ENCODE results near the gene IFT80. TPM values are rescaled to one million over a fixed set of nuclear protein-coding genes. Genes with fewer than 3 reads are reported as not detected.

IFT80 gene
- total RNA-seq, 2 donors from 2014 or later, result 44.1 to 61.4 TPM

GRCh38 chr3:160373655-160374054 lies 25.4 kb downstream of the IFT80 start:
- peaks cover 6% of the 10 kb centered on the region for H3K36me3 ChIP-seq

DNA sequence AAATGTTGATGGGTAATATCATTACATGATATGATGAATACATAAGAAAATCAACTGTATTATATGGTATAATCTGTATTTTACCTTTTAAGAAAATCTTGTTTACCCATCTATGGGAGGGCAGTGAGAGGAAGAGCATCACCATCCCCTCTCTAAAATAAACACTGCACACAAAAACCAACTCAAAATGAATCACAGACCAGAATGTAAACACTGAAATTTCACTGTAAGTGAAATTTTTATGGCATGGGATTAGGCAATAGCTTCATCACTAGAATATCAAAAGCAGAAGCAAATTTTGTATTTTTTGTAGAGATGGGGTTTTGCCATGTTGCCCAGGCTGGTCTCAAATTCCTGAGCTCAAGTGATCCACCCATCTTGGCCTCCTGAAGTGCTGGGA lies 26.2 kb downstream of the IFT80 start:
- ATAC-seq (ENCODE audit: insufficient number of reproducible peaks, low FRiP score, low read depth), result no peak
- H3K27ac ChIP-seq, result no peak overlapping the region
- no peaks in the 10 kb centered on the region for H3K27me3 ChIP-seq (replicated peaks; ENCODE audit: insufficient read depth)
- H3K9me3 ChIP-seq, result no peaks in the 10 kb centered on the region
- TF ChIP-seq, protein P1, sequence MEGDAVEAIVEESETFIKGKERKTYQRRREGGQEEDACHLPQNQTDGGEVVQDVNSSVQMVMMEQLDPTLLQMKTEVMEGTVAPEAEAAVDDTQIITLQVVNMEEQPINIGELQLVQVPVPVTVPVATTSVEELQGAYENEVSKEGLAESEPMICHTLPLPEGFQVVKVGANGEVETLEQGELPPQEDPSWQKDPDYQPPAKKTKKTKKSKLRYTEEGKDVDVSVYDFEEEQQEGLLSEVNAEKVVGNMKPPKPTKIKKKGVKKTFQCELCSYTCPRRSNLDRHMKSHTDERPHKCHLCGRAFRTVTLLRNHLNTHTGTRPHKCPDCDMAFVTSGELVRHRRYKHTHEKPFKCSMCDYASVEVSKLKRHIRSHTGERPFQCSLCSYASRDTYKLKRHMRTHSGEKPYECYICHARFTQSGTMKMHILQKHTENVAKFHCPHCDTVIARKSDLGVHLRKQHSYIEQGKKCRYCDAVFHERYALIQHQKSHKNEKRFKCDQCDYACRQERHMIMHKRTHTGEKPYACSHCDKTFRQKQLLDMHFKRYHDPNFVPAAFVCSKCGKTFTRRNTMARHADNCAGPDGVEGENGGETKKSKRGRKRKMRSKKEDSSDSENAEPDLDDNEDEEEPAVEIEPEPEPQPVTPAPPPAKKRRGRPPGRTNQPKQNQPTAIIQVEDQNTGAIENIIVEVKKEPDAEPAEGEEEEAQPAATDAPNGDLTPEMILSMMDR (IDR thresholded peaks at IDR 0.05), result no peak
- H3K4me1 ChIP-seq (ENCODE audit: control insufficient read depth in 1 of 2, low read depth in 2 of 2), result peaks cover under 1 to 7% of the 10 kb centered on the region in 2 donors
- H3K4me3 ChIP-seq, result no peak overlapping the region
- H3K36me3 ChIP-seq, result peaks cover 6% of the 10 kb centered on the region
- DNase-seq (ENCODE audit: low spot score), result no peak

More at GRCh38 chr3:160373655-160374054, 25.4 kb downstream of the IFT80 start:
- TF ChIP-seq, protein P1 (IDR thresholded peaks at IDR 0.05), result no peak
- Histone ChIP-seq H3K9me3 (no peaks in the 10 kb centered on the region), H3K4me3 (no peak overlapping the region), H3K4me1 (ENCODE audit: control insufficient read depth in 1 of 2, low read depth in 2 of 2) (peaks cover 7 to 12% of the 10 kb centered on the region in 2 donors), H3K27ac (no peak overlapping the region), H3K27me3 (replicated peaks; ENCODE audit: insufficient read depth) (no peaks in the 10 kb centered on the region)
- no peak for ATAC-seq (ENCODE audit: insufficient number of reproducible peaks, low FRiP score, low read depth)
- no peak for DNase-seq (ENCODE audit: low spot score)

GRCh38 chr3:160370987-160371857 lies 27.8 kb downstream of the IFT80 start:
- Histone ChIP-seq H3K27ac (no peak overlapping the region), H3K36me3 (peaks cover 6% of the 10 kb centered on the region), H3K27me3 (replicated peaks; ENCODE audit: insufficient read depth) (no peaks in the 10 kb centered on the region), H3K9me3 (no peaks in the 10 kb centered on the region), H3K4me3 (no peak overlapping the region), H3K4me1 (ENCODE audit: control insufficient read depth in 1 of 2, low read depth in 2 of 2) (peaks cover 0 to 7% of the 10 kb centered on the region in 2 donors)
- TF ChIP-seq, protein P1 (IDR thresholded peaks at IDR 0.05), result no peak
- ATAC-seq (ENCODE audit: insufficient number of reproducible peaks, low FRiP score, low read depth) (no peak), DNase-seq (ENCODE audit: low spot score) (no peak)

- ATAC-seq (ENCODE audit: insufficient number of reproducible peaks, low FRiP score, low read depth) (no peak), DNase-seq (ENCODE audit: low spot score) (no peak)
- Histone ChIP-seq H3K9me3 (no peaks in the 10 kb centered on the region), H3K4me1 (ENCODE audit: control insufficient read depth in 1 of 2, low read depth in 2 of 2) (peaks cover 0 to 7% of the 10 kb centered on the region in 2 donors), H3K27me3 (replicated peaks; ENCODE audit: insufficient read depth) (no peaks in the 10 kb centered on the region), H3K36me3 (peaks cover 6% of the 10 kb centered on the region), H3K4me3 (no peak overlapping the region), H3K27ac (no peak overlapping the region)
- TF ChIP-seq, protein P1 (IDR thresholded peaks at IDR 0.05), result no peak
These were observed 29.2 kb downstream of the IFT80 start for GRCh38 chr3:160369784-160370183.

DNA sequence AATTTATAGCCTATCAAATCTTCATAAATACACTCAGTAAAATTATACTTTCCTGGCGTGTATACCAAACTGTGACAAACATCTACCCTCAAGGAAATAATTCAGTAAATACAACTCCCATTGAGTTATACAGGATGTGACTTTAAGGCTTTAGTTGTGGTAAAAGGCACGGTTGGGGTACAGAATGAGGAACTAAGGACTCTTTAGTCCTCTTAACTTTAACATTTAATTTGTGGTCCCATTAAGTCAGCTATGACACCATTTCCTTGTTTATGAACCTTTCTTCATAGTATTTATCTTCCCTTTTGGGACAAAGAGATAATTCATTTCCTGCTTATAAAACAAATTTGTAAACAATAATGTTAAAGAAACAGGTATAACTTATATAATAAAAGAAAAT lies 30.2 kb downstream of the IFT80 start:
- no peak overlapping the region for H3K4me3 ChIP-seq
- TF ChIP-seq, protein P1 (IDR thresholded peaks at IDR 0.05), result no peak
- H3K27ac ChIP-seq, result no peak overlapping the region
- no peaks in the 10 kb centered on the region for H3K9me3 ChIP-seq
- H3K4me1 ChIP-seq (ENCODE audit: control insufficient read depth in 1 of 2, low read depth in 2 of 2), result peaks cover 0 to under 1% of the 10 kb centered on the region in 2 donors
- DNase-seq (ENCODE audit: low spot score), result no peak
- H3K36me3 ChIP-seq, result peaks cover 2% of the 10 kb centered on the region
- ATAC-seq (ENCODE audit: insufficient number of reproducible peaks, low FRiP score, low read depth), result no peak
- H3K27me3 ChIP-seq (replicated peaks; ENCODE audit: insufficient read depth), result no peaks in the 10 kb centered on the region
